PC-9 (cell line): ENCODE measurements around the gene SNX11. TPM values are rescaled to one million over a fixed set of nuclear protein-coding genes. Genes with fewer than 3 reads are reported as not detected.

ENCODE experiments used
- BruUV-seq: library from RNA; stranded (reverse); fragments of 400-500 nt; replicated peaks from 2 replicates; lab custom pipeline; 2021; lab: Mats Ljungman, UMichigan
- CTCF ChIA-PET: fragments of 300-600 bp; sonication (Branson Sonifier 250); formaldehyde crosslinking; loops from one replicate; lab custom pipeline; 2022; ENCODE audit warnings: antibody characterized with exemption; lab: Charles Lee
- POLR2A ChIA-PET: fragments of 300-600 bp; sonication (Branson Sonifier 250); formaldehyde crosslinking; loops from one replicate; lab custom pipeline; 2022; ENCODE audit warnings: antibody characterized with exemption; ENCODE audit not compliant: unreplicated experiment; lab: Charles Lee
- DNase-seq, 2 experiments: peaks; one replicate each; pipeline versions ENCODE4 v3.0.0 to v3.0.0-alpha.2; 2015 to 2022; ENCODE audit warnings: mixed read lengths in 1 of 2
- H2AFZ ChIP-seq: fragments of 200-600 bp; sonication (generic); 2 replicates; pipeline ENCODE4 v1.8.1; 2017; ENCODE audit warnings: antibody characterized with exemption
- H3F3A ChIP-seq: fragments of 200-600 bp; sonication (generic); 2 replicates; pipeline ENCODE4 v1.8.1; 2017; ENCODE audit warnings: antibody characterized with exemption, mild to moderate bottlenecking, low read depth; ENCODE audit not compliant: insufficient read depth
- H3K27ac ChIP-seq: fragments of 200-600 bp; sonication (generic); 2 replicates; pipeline ENCODE4 v1.6.1; 2016; ENCODE audit warnings: mixed run types
- H3K27me3 ChIP-seq: fragments of 200-600 bp; sonication (generic); 2 replicates; pipeline ENCODE4 v1.6.1; 2016; ENCODE audit warnings: low read depth, mixed run types; ENCODE audit not compliant: insufficient read depth
- H3K36me3 ChIP-seq: fragments of 200-600 bp; sonication (generic); 2 replicates; pipeline ENCODE4 v1.6.1; 2016; ENCODE audit warnings: low read depth, mixed run types
- H3K4me1 ChIP-seq: fragments of 200-600 bp; sonication (generic); replicated peaks from 2 replicates; pipeline ENCODE4 v1.6.1; 2016; ENCODE audit warnings: mixed run types; ENCODE audit not compliant: insufficient read depth
- H3K4me2 ChIP-seq: fragments of 200-600 bp; sonication (generic); 2 replicates; pipeline ENCODE4 v1.6.1; 2017; ENCODE audit warnings: mixed run types
- H3K4me3 ChIP-seq: fragments of 200-600 bp; sonication (generic); 2 replicates; pipeline ENCODE4 v1.6.1; 2016; ENCODE audit warnings: mixed run types
- H3K79me2 ChIP-seq: fragments of 200-600 bp; sonication (generic); 2 replicates; pipeline ENCODE4 v1.6.1; 2017; ENCODE audit warnings: low read depth, mixed run types
- H3K9me2 ChIP-seq: fragments of 200-600 bp; sonication (generic); 2 replicates; pipeline ENCODE4 v1.8.1; 2017; ENCODE audit warnings: mild to moderate bottlenecking; ENCODE audit not compliant: insufficient read depth
- H3K9me3 ChIP-seq: fragments of 200-600 bp; sonication (generic); 2 replicates; pipeline ENCODE4 v1.8.1; 2016; ENCODE audit warnings: low read depth; ENCODE audit not compliant: insufficient read depth
- H4K20me1 ChIP-seq: fragments of 200-600 bp; sonication (generic); 2 replicates; pipeline ENCODE4 v1.8.1; 2017; ENCODE audit not compliant: insufficient read depth
- EZH2 ChIP-seq: fragments of 200-600 bp; sonication (generic); IDR thresholded peaks from 2 replicates; pipeline ENCODE4 v1.8.0; 2017; ENCODE audit warnings: antibody characterized with exemption, low read depth
- intact Hi-C: fragments of 100-400 bp; cut with micrococcal nuclease; formaldehyde crosslinking; loops from one replicate; pipeline ENCODE4 v1.10.0; 2022; ENCODE audit not compliant: unreplicated experiment
- total RNA-seq: library from RNA; stranded (reverse); gene quantifications from 2 replicates; pipeline ENCODE4 v1.2.3, GENCODE V29; 2021
- TF ChIP-seq, protein P1 (sequence below): fragments of 200-600 bp; sonication (generic); conservative IDR thresholded peaks from 2 replicates; pipeline ENCODE4 v1.6.1; 2017; ENCODE audit warnings: mixed run types, antibody characterized with exemption, mild to moderate bottlenecking, moderate library complexity

SNX11 gene
- total RNA-seq, 1 experiment from 2014 or later: 16.0 TPM

DNA sequence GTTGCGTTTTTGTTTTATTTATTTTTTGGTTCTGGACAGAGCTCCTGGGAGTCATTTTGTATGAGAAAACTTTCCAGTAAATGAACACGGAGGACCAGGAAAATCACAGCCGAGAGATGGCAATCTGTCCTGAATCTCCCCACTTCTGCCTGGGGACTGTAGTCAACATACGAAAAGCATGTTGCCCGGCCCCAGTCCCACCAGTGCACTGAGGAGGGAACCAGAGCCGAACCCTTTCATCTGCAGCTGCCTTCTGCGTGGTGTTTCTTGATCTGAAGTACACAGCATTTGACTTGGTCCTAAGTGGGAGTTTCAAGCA is 18.9 kb downstream of the SNX11 start:
- ChIA-PET CTCF (interaction anchor here (0.5 to 0.8 kb wide), 4 partner anchors 47 to 430 kb away, joined by 3 to 5 read pairs (median 3); no protein-coding TSS in a partner anchor), POLR2A (no interaction called here)
- intact Hi-C loops: no loop called here
- Histone ChIP-seq H3K9me2 (no peaks in the 10 kb centered on the region), H3K4me2 (no peak overlapping the region), H3K27me3 (no peaks in the 10 kb centered on the region), H4K20me1 (no peaks in the 10 kb centered on the region), H3K36me3 (peaks cover 9% of the 10 kb centered on the region; the same call in 1 of the 2 replicates), H3K79me2 (no peaks in the 10 kb centered on the region), H3K9me3 (no peaks in the 10 kb centered on the region), H2AFZ (no peak overlapping the region), H3K27ac (no peak overlapping the region), H3K4me3 (no peak overlapping the region), H3K4me1 (peaks cover 15% of the 10 kb centered on the region), H3F3A (no peaks in the 10 kb centered on the region; the same call in 1 of the 2 replicates)
- no peak for DNase-seq
- TF ChIP-seq EZH2: no peak
- BruUV-seq: no TSS peak

GRCh38 chr17:48127371-48128051 is 19.9 kb downstream of the SNX11 start:
- peaks cover 2% of the 10 kb centered on the region; the same call in 1 of the 2 replicates for H3K36me3 ChIP-seq
- H3K4me2 ChIP-seq: 0 out of 2 replicates have a peak overlapping the region, but pooled peaks have one; percentile 1
- H3K9me2 ChIP-seq: no peaks in the 10 kb centered on the region
- H3K27ac ChIP-seq: no peak overlapping the region
- peaks cover 15% of the 10 kb centered on the region for H3K4me1 ChIP-seq
- CTCF ChIA-PET: interaction anchor here (0.7 to 0.8 kb wide), 2 partner anchors 12 to 27 kb away, joined by 3 to 4 read pairs; no protein-coding TSS in a partner anchor
- POLR2A ChIA-PET: no interaction called here
- H3K27me3 ChIP-seq: no peaks in the 10 kb centered on the region
- H3K9me3 ChIP-seq: no peaks in the 10 kb centered on the region
- H4K20me1 ChIP-seq: no peaks in the 10 kb centered on the region
- no peak overlapping the region for H3K4me3 ChIP-seq
- no peaks in the 10 kb centered on the region for H3K79me2 ChIP-seq
- no peak overlapping the region for H2AFZ ChIP-seq
- no TSS peak for BruUV-seq
- DNase-seq: peak; percentile 67 to 84
- TF ChIP-seq, protein P1, sequence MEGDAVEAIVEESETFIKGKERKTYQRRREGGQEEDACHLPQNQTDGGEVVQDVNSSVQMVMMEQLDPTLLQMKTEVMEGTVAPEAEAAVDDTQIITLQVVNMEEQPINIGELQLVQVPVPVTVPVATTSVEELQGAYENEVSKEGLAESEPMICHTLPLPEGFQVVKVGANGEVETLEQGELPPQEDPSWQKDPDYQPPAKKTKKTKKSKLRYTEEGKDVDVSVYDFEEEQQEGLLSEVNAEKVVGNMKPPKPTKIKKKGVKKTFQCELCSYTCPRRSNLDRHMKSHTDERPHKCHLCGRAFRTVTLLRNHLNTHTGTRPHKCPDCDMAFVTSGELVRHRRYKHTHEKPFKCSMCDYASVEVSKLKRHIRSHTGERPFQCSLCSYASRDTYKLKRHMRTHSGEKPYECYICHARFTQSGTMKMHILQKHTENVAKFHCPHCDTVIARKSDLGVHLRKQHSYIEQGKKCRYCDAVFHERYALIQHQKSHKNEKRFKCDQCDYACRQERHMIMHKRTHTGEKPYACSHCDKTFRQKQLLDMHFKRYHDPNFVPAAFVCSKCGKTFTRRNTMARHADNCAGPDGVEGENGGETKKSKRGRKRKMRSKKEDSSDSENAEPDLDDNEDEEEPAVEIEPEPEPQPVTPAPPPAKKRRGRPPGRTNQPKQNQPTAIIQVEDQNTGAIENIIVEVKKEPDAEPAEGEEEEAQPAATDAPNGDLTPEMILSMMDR: no peak
- no peak for TF ChIP-seq EZH2
- no peaks in the 10 kb centered on the region; the same call in 1 of the 2 replicates for H3F3A ChIP-seq
- intact Hi-C loops: no loop called here

GRCh38 chr17:48128400-48128799 is 20.8 kb downstream of the SNX11 start:
- POLR2A ChIA-PET: interaction anchor here (0.6 kb wide), 1 partner anchor 171 kb away, joined by 3 read pairs; no protein-coding TSS in a partner anchor
- intact Hi-C loops: no loop called here

More at GRCh38 chr17:48128400-48128799, 20.8 kb downstream of the SNX11 start:
- Histone ChIP-seq H3F3A (no peaks in the 10 kb centered on the region; the same call in 1 of the 2 replicates), H3K79me2 (no peaks in the 10 kb centered on the region), H3K9me3 (no peaks in the 10 kb centered on the region), H2AFZ (no peak overlapping the region), H3K27me3 (no peaks in the 10 kb centered on the region), H4K20me1 (no peaks in the 10 kb centered on the region), H3K4me1 (peaks cover 15% of the 10 kb centered on the region), H3K27ac (no peak overlapping the region), H3K4me3 (no peak overlapping the region), H3K9me2 (no peaks in the 10 kb centered on the region), H3K4me2 (no peak overlapping the region), H3K36me3 (no peaks in the 10 kb centered on the region; the same call in 1 of the 2 replicates)
- no peak for TF ChIP-seq EZH2
- TF ChIP-seq, protein P1: no peak
- no TSS peak for BruUV-seq
- CTCF ChIA-PET: interaction anchor here (0.5 to 0.8 kb wide), 2 partner anchors 11 to 12 kb away, joined by 4 read pairs; no protein-coding TSS in a partner anchor
- DNase-seq: no peak
